GM12875 (cell line): Measurements from ENCODE around the gene RIPPLY3.

Experiments
- H3K4me3 ChIP-seq: one replicate; pipeline ENCODE4 v1.5.1; 2011; ENCODE audit warnings: low read depth, low read length, control low read depth
- CTCF ChIP-seq: IDR thresholded peaks from 2 replicates; pipeline ENCODE4 v1.5.1; 2011; ENCODE audit warnings: low read depth, mild to moderate bottlenecking, control low read depth, inconsistent platforms, low read length, moderate library complexity, borderline replicate concordance; ENCODE audit not compliant: insufficient read depth

RIPPLY3 gene

GRCh38 chr21:37006486-37007291 lies at the start of gene RIPPLY3:
TSS of gene RIPPLY3 (plus strand) at chr21:37006702. CDS start at chr21:37006773, 71 bp downstream.
- peak within 1 kb of the TSS; percentile 0 for H3K4me3 ChIP-seq
- no peak for TF ChIP-seq CTCF

- no peak for TF ChIP-seq CTCF
- H3K4me3 ChIP-seq: no peak overlapping the region
Measured at GRCh38 chr21:36959020-36959835, 47.3 kb upstream of the RIPPLY3 start.

- no peak for TF ChIP-seq CTCF
- no peak overlapping the region for H3K4me3 ChIP-seq
Measured at GRCh38 chr21:36960676-36961284, 45.7 kb upstream of the RIPPLY3 start.

GRCh38 chr21:36962098-36962780 lies 44.3 kb upstream of the RIPPLY3 start:
- H3K4me3 ChIP-seq: no peak overlapping the region
- no peak for TF ChIP-seq CTCF

GRCh38 chr21:36964398-36964797 lies 42.1 kb upstream of the RIPPLY3 start:
- H3K4me3 ChIP-seq: no peak overlapping the region
- no peak for TF ChIP-seq CTCF

- peak overlapping the region; percentile 68 for H3K4me3 ChIP-seq
- no peak for TF ChIP-seq CTCF
Measured at GRCh38 chr21:36964827-36965719, 41.4 kb upstream of the RIPPLY3 start.
